HepG2 (cell line): Measurements from ENCODE around the gene TMEM121. TPM values are rescaled to one million over a fixed set of nuclear protein-coding genes. Genes with fewer than 3 reads are reported as not detected.

Experiments
- ADNP ChIP-seq: sonication (generic); formaldehyde crosslinking; IDR thresholded peaks from 2 replicates; pipeline ENCODE4 v1.4.0; 2020; ENCODE audit warnings: missing genetic modification reagents
- CEBPB ChIP-seq: IDR thresholded peaks from 2 replicates; pipeline ENCODE4 v1.6.1; 2011; ENCODE audit warnings: low read depth, low read length, improper control_type of control experiment, borderline replicate concordance
- KLF11 ChIP-seq: IDR thresholded peaks from 2 replicates; pipeline ENCODE4 v1.6.1; 2016; ENCODE audit warnings: missing compliant biosample characterization
- MTF2 ChIP-seq: sonication (generic); formaldehyde crosslinking; IDR thresholded peaks from 2 replicates; pipeline ENCODE4 v1.5.0; 2020; ENCODE audit warnings: missing genetic modification reagents, borderline replicate concordance
- RFXAP ChIP-seq: sonication (generic); formaldehyde crosslinking; IDR thresholded peaks from 2 replicates; pipeline ENCODE4 v1.4.0; 2020; ENCODE audit warnings: missing genetic modification reagents, borderline replicate concordance
- RXRA ChIP-seq: sonication (generic); formaldehyde crosslinking; IDR thresholded peaks from 2 replicates; pipeline ENCODE4 v1.5.1; 2020; ENCODE audit warnings: missing genetic modification reagents
- SIX4 ChIP-seq: sonication (generic); formaldehyde crosslinking; IDR thresholded peaks from 2 replicates; pipeline ENCODE4 v1.4.0; 2020; ENCODE audit warnings: missing genetic modification reagents
- SNAPC4 ChIP-seq: sonication (generic); formaldehyde crosslinking; IDR thresholded peaks from 2 replicates; pipeline ENCODE4 v1.4.0; 2020; ENCODE audit warnings: mild to moderate bottlenecking, missing genetic modification reagents
- XBP1 ChIP-seq: sonication (generic); formaldehyde crosslinking; IDR thresholded peaks from 2 replicates; pipeline ENCODE4 v1.5.0; 2020; ENCODE audit warnings: missing genetic modification reagents
- ZBED4 ChIP-seq: sonication (generic); formaldehyde crosslinking; IDR thresholded peaks from 2 replicates; pipeline ENCODE4 v1.4.0; 2020; ENCODE audit warnings: missing genetic modification reagents, borderline replicate concordance
- ZFP37 ChIP-seq: sonication (generic); formaldehyde crosslinking; IDR thresholded peaks from 2 replicates; pipeline ENCODE4 v1.4.0; 2020; ENCODE audit warnings: missing genetic modification reagents, borderline replicate concordance
- ZNF333 ChIP-seq: sonication (generic); formaldehyde crosslinking; IDR thresholded peaks from 2 replicates; pipeline ENCODE4 v1.4.0; 2020; ENCODE audit warnings: mild to moderate bottlenecking, missing genetic modification reagents, borderline replicate concordance
- ZNF567 ChIP-seq: sonication (generic); formaldehyde crosslinking; IDR thresholded peaks from 2 replicates; pipeline ENCODE4 v1.8.1; 2023; ENCODE audit warnings: mild to moderate bottlenecking, missing genetic modification reagents, borderline replicate concordance
- ZNF652 ChIP-seq: IDR thresholded peaks from 2 replicates; pipeline ENCODE4 v1.6.1; 2016; ENCODE audit warnings: low read depth, borderline replicate concordance
- ZNF724P ChIP-seq: sonication (generic); formaldehyde crosslinking; IDR thresholded peaks from 2 replicates; pipeline ENCODE4 v1.8.0; 2022; ENCODE audit warnings: missing genetic modification reagents, borderline replicate concordance
- ZNF816 ChIP-seq: sonication (generic); formaldehyde crosslinking; IDR thresholded peaks from 2 replicates; pipeline ENCODE4 v1.8.0; 2022; ENCODE audit warnings: missing genetic modification reagents, mild to moderate bottlenecking, borderline replicate concordance
- polyA plus RNA-seq, 8 experiments: library from polyadenylated mRNA; depleted of rRNA in 3 of 8; stranded (reverse) in 7 of 8; unstranded in 1 of 8; fragments of >200 nt; fragmentation: Illumina TruSeq in 4 of 8; extraction: Trizol in 4 of 8; gene quantifications; 2 replicates each; pipeline versions ENCODE4 v1.2.1 to v1.2.3, GENCODE V29; 2011 to 2016; ENCODE audit warnings: low read depth in 4 of 8, missing spikeins in 1 of 8, mixed read lengths in 1 of 8; ENCODE audit not compliant: insufficient read depth in 1 of 8
- total RNA-seq, 5 experiments: library from RNA; depleted of rRNA; stranded (reverse); fragments of >200 nt; fragmentation: Illumina TruSeq; extraction: Trizol; gene quantifications; 2 replicates each; pipeline ENCODE4 v1.2.3, GENCODE V29; 2016; ENCODE audit warnings: low read depth in 1 of 5
- TF ChIP-seq, protein P1 (sequence below): sonication (generic); formaldehyde crosslinking; IDR thresholded peaks from 2 replicates; pipeline ENCODE4 v1.5.1; 2020; ENCODE audit warnings: missing genetic modification reagents, mild to moderate bottlenecking, borderline replicate concordance
- TF ChIP-seq, protein P2 (sequence below): sonication (generic); formaldehyde crosslinking; IDR thresholded peaks from 2 replicates; pipeline ENCODE4 v1.8.1; 2023; ENCODE audit warnings: missing genetic modification reagents, inconsistent platforms, borderline replicate concordance

TMEM121 gene
- total and polyA plus RNA-seq, 2 of the 13 experiments (the other 11 are each of a cell fraction or from before 2014, with no cell fraction given), result 6.6 to 19.0 TPM

DNA sequence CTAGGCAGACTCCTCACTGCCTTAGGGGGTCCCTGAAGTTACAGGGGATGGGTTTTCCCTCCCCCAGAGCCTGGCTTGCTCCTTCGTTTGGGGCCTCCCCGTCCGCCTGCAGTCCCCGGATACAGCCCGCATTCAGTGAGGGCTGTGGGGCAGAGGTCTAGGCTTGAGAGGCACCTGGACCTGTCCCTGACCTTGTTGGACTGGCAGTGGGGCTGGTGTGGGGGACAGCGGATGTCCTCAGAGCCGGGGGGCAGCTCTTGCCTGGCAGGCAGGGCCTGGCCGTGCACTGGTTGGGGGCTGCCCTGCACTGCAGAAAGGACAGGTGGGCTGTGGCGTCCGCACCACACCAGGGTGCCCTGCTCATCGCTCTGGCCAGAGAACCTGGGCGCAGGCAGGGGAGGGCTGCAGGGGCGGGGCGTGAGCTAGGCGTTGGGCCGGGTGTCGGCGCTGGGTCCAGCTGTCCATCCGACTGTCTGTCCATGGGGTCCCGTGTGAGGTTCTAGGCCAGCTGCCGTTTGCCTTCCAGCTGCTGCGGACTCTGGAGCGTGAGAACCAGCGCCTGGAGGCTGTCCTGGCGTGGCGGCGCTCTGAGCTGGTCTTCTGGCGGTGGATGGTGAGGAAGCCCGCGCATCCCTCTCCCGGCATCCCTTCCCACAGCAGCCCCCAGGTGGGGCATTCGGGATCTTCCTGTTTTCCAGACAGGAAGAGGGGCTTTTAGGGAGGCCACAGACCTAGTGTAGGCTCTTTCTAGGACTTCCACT is 29.4 kb upstream of the TMEM121 start (continued):
- TF ChIP-seq ZBED4 (CRISPR knock-in tag) (no peak), KLF11 (CRISPR knock-in tag) (no peak), SNAPC4 (CRISPR knock-in tag) (no peak), SIX4 (CRISPR knock-in tag) (no peak), XBP1 (CRISPR knock-in tag) (no peak), RFXAP (CRISPR knock-in tag) (no peak), MTF2 (no peak), ZFP37 (no peak), ZNF652 (CRISPR knock-in tag) (no peak), ZNF333 (no peak), ZNF816 (CRISPR knock-in tag) (no peak), RXRA (no peak), ADNP (CRISPR knock-in tag) (no peak), ZNF724P (no peak), ZNF567 (CRISPR knock-in tag) (no peak), CEBPB (no peak)
- TF ChIP-seq, protein P1, sequence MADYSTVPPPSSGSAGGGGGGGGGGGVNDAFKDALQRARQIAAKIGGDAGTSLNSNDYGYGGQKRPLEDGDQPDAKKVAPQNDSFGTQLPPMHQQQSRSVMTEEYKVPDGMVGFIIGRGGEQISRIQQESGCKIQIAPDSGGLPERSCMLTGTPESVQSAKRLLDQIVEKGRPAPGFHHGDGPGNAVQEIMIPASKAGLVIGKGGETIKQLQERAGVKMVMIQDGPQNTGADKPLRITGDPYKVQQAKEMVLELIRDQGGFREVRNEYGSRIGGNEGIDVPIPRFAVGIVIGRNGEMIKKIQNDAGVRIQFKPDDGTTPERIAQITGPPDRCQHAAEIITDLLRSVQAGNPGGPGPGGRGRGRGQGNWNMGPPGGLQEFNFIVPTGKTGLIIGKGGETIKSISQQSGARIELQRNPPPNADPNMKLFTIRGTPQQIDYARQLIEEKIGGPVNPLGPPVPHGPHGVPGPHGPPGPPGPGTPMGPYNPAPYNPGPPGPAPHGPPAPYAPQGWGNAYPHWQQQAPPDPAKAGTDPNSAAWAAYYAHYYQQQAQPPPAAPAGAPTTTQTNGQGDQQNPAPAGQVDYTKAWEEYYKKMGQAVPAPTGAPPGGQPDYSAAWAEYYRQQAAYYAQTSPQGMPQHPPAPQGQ (CRISPR knock-in tag), result no peak
- TF ChIP-seq, protein P2, sequence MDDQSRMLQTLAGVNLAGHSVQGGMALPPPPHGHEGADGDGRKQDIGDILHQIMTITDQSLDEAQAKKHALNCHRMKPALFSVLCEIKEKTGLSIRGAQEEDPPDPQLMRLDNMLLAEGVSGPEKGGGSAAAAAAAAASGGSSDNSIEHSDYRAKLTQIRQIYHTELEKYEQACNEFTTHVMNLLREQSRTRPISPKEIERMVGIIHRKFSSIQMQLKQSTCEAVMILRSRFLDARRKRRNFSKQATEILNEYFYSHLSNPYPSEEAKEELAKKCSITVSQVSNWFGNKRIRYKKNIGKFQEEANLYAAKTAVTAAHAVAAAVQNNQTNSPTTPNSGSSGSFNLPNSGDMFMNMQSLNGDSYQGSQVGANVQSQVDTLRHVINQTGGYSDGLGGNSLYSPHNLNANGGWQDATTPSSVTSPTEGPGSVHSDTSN (CRISPR knock-in tag), result no peak
